Panc1 (cell line): ENCODE measurements around the gene TAL1. TPM values are rescaled to one million over a fixed set of nuclear protein-coding genes. Genes with fewer than 3 reads are reported as not detected.

ENCODE experiments used
- ATAC-seq: fragments of 200-7000 bp; cut with Tn5 transposase; 2 replicates; pipeline ENCODE4 v1.9.1; 2020; ENCODE audit warnings: mild to moderate bottlenecking, moderate library complexity
- BruUV-seq: library from RNA; stranded (reverse); fragments of 400-500 nt; replicated peaks from 2 replicates; lab custom pipeline; 2021; lab: Mats Ljungman, UMichigan
- CTCF ChIA-PET: fragments of 300-600 bp; sonication (Branson Sonifier 250); formaldehyde crosslinking; loops from one replicate; lab custom pipeline; 2022; ENCODE audit warnings: antibody characterized with exemption; lab: Charles Lee
- POLR2A ChIA-PET: fragments of 300-600 bp; sonication (Branson Sonifier 250); formaldehyde crosslinking; loops from one replicate; lab custom pipeline; 2022; ENCODE audit warnings: antibody characterized with exemption; lab: Charles Lee
- DNase-seq: peaks from one replicate; pipeline ENCODE4 v3.0.0-alpha.2; 2010; ENCODE audit warnings: low read depth, low spot score
- H3K27ac ChIP-seq: 2 replicates; pipeline ENCODE4 v1.5.1; 2011; ENCODE audit warnings: mild to moderate bottlenecking, low read length, inconsistent platforms
- H3K27me3 ChIP-seq: fragments of 200-500 bp; sonication (Bioruptor generic); 2 replicates; pipeline ENCODE4 v1.6.0; 2014; ENCODE audit warnings: low read length, inconsistent platforms; ENCODE audit not compliant: control insufficient read depth, insufficient read depth
- H3K36me3 ChIP-seq: fragments of 200-500 bp; sonication (Bioruptor generic); 2 replicates; pipeline ENCODE4 v1.5.1; 2014; ENCODE audit warnings: inconsistent platforms, mild to moderate bottlenecking, low read length, moderate library complexity; ENCODE audit not compliant: control insufficient read depth, insufficient read depth
- H3K4me1 ChIP-seq: 2 replicates; pipeline ENCODE4 v1.5.1; 2011; ENCODE audit warnings: inconsistent platforms, mild to moderate bottlenecking, low read length, moderate library complexity; ENCODE audit not compliant: control insufficient read depth, insufficient read depth
- H3K4me3 ChIP-seq, 2 experiments: 2 replicates each; pipeline ENCODE4 v1.5.1; 2011 to 2012; ENCODE audit warnings: low read depth in 2 of 2, low read length in 2 of 2, mild to moderate bottlenecking in 2 of 2, inconsistent platforms in 1 of 2, moderate library complexity in 1 of 2
- H3K9me3 ChIP-seq: fragments of 200-500 bp; sonication (Bioruptor generic); 2 replicates; pipeline ENCODE4 v1.5.1; 2014; ENCODE audit warnings: low read depth, mild to moderate bottlenecking, inconsistent platforms, low read length, moderate library complexity; ENCODE audit not compliant: control insufficient read depth, insufficient read depth
- CTCF ChIP-seq: fragments of 450-650 bp; IDR thresholded peaks from 2 replicates; pipeline ENCODE4 v1.5.1; 2017; ENCODE audit warnings: mild to moderate bottlenecking
- POLR2AphosphoS5 ChIP-seq: IDR thresholded peaks from 2 replicates; pipeline ENCODE4 v1.6.1; 2012; ENCODE audit warnings: mild to moderate bottlenecking, low read depth, low read length, moderate library complexity
- REST ChIP-seq, 2 experiments: IDR thresholded peaks; 2 replicates each; pipeline ENCODE4 v1.6.1; 2011 to 2012; ENCODE audit warnings: low read depth in 2 of 2, control low read depth in 1 of 2, low read length in 1 of 2, mild to moderate bottlenecking in 1 of 2, moderate library complexity in 1 of 2; ENCODE audit not compliant: insufficient read depth in 1 of 2
- SIN3A ChIP-seq: IDR thresholded peaks from 2 replicates; pipeline ENCODE4 v1.6.1; 2012; ENCODE audit warnings: low read depth, mild to moderate bottlenecking, low read length, moderate library complexity, borderline replicate concordance; ENCODE audit not compliant: insufficient read depth
- in situ Hi-C: cut with HindIII; loops from 2 replicates; pipeline ENCODE4 v1.10.0; 2016; ENCODE audit warnings: low sequenced_read_pairs, low pct_unique_long_range_greater_than_20kb
- intact Hi-C: fragments of 100-400 bp; cut with micrococcal nuclease; formaldehyde crosslinking; loops from one replicate; pipeline ENCODE4 v1.10.0; 2022; ENCODE audit not compliant: unreplicated experiment
- total RNA-seq: library from RNA; stranded (reverse); gene quantifications from one replicate; pipeline ENCODE4 v1.2.1, GENCODE V29; 2021; ENCODE audit not compliant: unreplicated experiment

Gene TAL1
- total RNA-seq, 1 experiment from 2014 or later: 0.05 TPM

- Histone ChIP-seq H3K4me3 (no peak overlapping the region), H3K9me3 (no peaks in the 10 kb centered on the region), H3K4me1 (no peaks in the 10 kb centered on the region), H3K27me3 (peaks cover 18% of the 10 kb centered on the region), H3K27ac (no peak overlapping the region), H3K36me3 (no peaks in the 10 kb centered on the region)
- no peak for TF ChIP-seq SIN3A
- TF ChIP-seq CTCF: no peak
- TF ChIP-seq REST (IDR thresholded peaks at IDR 0.05; ENCODE audit: insufficient read depth in 1 of 2, low read depth in 2 of 2, low read length in 1 of 2): no peak
- TF ChIP-seq POLR2AphosphoS5: no peak
- no TSS peak for BruUV-seq
- in situ Hi-C loops (no loop called here), intact Hi-C loops (no loop called here)
- no peak for ATAC-seq
- POLR2A ChIA-PET: no interaction called here
- CTCF ChIA-PET: no interaction called here
- DNase-seq: no peak
Observed at GRCh38 chr1:47229886-47230691, 1.9 kb downstream of the TAL1 start.

- no TSS peak for BruUV-seq
- no peak for ATAC-seq
- Histone ChIP-seq H3K4me3 (no peak overlapping the region), H3K27ac (no peak overlapping the region), H3K4me1 (0 out of 2 replicates have a peak, but pooled peaks cover 2% of the 10 kb centered on the region), H3K36me3 (no peaks in the 10 kb centered on the region), H3K27me3 (peaks cover 21% of the 10 kb centered on the region), H3K9me3 (no peaks in the 10 kb centered on the region)
- no peak for TF ChIP-seq SIN3A
- no peak for TF ChIP-seq CTCF
- intact Hi-C loops (no loop called here), in situ Hi-C loops (no loop called here)
- CTCF ChIA-PET: no interaction called here
- no peak for DNase-seq
- POLR2A ChIA-PET: no interaction called here
Observed at GRCh38 chr1:47229031-47229885, 2.8 kb downstream of the TAL1 start.
